ENCODE results near the gene GNA15.

DNA sequence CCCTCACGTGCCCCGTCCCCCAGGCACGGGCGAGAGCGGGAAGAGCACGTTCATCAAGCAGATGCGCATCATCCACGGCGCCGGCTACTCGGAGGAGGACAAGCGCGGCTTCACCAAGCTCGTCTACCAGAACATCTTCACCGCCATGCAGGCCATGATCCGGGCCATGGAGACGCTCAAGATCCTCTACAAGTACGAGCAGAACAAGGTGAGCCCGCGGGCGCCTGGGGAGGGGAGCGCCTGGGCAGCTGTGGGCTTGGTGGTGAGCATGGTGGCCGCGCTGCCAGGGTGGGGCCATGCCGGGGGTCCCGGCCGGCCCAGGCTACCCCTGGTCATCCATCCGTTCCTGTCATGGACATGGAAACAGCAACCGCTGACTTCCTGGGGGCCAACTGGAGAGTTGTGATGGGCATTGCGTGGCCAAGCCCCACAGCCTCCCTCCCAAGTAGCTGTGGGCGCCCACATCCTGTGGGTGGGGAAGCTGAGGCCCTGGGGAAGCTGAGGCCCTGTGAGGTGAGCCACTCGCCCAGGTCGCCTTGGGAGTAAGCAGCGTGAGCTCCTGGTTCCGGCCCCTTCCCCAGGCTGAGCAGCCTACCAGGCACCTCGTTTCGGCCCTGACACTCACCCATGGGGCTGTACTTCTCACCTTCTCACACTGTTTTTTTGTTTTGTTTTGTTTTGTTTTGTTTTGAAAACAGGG, 25.6 kb upstream of the GNA15 start:
- TF ChIP-seq EZH2 (IDR thresholded peaks at IDR 0.05; ENCODE audit: borderline replicate concordance, low read depth, low read length, severe bottlenecking), result no peak
- TF ChIP-seq, protein P1, sequence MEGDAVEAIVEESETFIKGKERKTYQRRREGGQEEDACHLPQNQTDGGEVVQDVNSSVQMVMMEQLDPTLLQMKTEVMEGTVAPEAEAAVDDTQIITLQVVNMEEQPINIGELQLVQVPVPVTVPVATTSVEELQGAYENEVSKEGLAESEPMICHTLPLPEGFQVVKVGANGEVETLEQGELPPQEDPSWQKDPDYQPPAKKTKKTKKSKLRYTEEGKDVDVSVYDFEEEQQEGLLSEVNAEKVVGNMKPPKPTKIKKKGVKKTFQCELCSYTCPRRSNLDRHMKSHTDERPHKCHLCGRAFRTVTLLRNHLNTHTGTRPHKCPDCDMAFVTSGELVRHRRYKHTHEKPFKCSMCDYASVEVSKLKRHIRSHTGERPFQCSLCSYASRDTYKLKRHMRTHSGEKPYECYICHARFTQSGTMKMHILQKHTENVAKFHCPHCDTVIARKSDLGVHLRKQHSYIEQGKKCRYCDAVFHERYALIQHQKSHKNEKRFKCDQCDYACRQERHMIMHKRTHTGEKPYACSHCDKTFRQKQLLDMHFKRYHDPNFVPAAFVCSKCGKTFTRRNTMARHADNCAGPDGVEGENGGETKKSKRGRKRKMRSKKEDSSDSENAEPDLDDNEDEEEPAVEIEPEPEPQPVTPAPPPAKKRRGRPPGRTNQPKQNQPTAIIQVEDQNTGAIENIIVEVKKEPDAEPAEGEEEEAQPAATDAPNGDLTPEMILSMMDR (IDR thresholded peaks at IDR 0.05; ENCODE audit: borderline replicate concordance, extremely low read depth, low read length, poor library complexity, severe bottlenecking), result no peak
